ENCODE measurements around the gene SMIM33.

SMIM33 gene

DNA sequence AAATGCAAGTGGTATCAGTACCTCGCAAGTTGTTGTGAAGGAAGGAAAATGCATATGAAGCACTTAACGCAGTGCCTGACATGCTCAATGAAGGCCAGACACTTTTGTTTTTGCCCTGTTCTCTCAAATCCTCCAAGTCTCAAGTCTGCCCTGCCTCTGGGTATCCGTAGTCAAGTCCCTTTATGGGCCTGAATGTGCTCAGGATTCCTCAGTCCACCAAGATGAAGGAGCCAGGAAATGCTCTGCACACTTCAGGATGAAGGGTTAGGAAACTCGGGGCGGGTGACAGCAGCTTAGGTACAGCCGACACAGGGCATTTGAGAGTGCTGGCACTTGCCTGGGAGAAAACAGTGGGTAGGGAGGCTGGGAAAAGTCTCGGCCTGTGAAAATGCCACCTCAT, 9.6 kb upstream of the SMIM33 start:
- H3K4me3 ChIP-seq (ENCODE audit: control insufficient read depth, low read depth, low read length), result no peak overlapping the region
- TF ChIP-seq, protein P1, sequence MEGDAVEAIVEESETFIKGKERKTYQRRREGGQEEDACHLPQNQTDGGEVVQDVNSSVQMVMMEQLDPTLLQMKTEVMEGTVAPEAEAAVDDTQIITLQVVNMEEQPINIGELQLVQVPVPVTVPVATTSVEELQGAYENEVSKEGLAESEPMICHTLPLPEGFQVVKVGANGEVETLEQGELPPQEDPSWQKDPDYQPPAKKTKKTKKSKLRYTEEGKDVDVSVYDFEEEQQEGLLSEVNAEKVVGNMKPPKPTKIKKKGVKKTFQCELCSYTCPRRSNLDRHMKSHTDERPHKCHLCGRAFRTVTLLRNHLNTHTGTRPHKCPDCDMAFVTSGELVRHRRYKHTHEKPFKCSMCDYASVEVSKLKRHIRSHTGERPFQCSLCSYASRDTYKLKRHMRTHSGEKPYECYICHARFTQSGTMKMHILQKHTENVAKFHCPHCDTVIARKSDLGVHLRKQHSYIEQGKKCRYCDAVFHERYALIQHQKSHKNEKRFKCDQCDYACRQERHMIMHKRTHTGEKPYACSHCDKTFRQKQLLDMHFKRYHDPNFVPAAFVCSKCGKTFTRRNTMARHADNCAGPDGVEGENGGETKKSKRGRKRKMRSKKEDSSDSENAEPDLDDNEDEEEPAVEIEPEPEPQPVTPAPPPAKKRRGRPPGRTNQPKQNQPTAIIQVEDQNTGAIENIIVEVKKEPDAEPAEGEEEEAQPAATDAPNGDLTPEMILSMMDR (conservative IDR thresholded peaks at IDR 0.05; ENCODE audit: control insufficient read depth, insufficient read depth, low read depth, low read length), result no peak
- no peak for DNase-seq (ENCODE audit: low read depth)

DNA sequence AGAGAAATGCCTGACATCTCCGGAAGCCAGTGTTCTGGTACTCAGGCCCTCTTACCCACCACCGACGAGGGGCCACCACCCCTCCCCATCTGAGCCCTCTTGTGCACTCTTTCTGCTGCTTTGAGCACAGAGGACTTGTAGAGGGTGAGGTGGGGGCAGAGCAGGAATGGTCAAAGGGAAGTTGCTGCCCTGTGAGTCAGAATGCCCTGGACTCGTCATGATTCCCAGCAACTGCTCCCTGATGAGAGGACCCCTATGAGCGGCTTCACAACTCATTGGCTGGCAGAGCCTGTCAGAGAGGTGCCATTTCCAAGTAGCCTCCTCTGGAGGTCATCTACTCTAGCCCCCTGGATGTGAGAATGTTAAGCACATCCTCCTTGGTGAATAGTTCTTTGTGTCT, 9.1 kb upstream of the SMIM33 start:
- TF ChIP-seq, protein P1 (conservative IDR thresholded peaks at IDR 0.05; ENCODE audit: control insufficient read depth, insufficient read depth, low read depth, low read length), result no peak
- peak; percentile 69 for DNase-seq (ENCODE audit: low read depth)
- no peak overlapping the region for H3K4me3 ChIP-seq (ENCODE audit: control insufficient read depth, low read depth, low read length)

DNA sequence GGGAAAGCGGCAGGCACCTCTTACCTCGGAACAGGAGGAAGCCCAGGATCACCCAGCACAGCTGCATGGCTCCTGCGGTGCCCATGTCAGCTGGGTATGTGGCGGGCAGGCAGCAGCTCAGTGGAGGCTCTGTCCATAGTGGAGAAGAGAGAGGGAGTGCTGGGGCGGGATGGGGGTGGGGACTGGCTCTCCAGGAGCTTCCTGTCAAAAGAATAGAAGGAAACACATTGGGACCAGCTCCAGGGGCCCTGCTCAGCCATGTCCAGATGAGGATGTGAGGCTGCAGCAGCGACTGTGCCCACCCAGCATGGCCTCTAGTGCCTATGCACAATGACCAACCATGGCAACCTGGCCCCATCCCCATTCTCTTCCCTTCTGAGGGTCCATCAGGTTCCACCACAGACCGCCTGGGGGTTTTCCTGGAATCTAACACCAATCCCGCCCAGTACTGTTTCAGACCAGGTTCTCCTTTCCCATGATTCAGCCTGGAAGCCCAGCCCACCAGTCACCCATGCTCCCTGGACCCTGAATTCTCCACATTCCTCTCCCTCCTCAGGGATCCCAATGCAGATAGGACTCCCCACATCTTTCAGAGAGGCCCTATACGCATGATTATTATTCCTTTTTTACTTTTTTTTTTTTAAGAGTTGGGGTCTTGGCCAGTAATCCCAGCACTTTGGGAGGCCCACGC, 8.1 kb upstream of the SMIM33 start, which contains the start of gene ECSCR:
ECSCR (minus strand) TSS at position 158 of the 691 bp plus-strand sequence; CDS start at position 85, 73 bp downstream.
- no peak within 1 kb of the TSS for H3K4me3 ChIP-seq (ENCODE audit: control insufficient read depth, low read depth, low read length)
- TF ChIP-seq, protein P1 (conservative IDR thresholded peaks at IDR 0.05; ENCODE audit: control insufficient read depth, insufficient read depth, low read depth, low read length), result no peak
- no peak for DNase-seq (ENCODE audit: low read depth)

DNA sequence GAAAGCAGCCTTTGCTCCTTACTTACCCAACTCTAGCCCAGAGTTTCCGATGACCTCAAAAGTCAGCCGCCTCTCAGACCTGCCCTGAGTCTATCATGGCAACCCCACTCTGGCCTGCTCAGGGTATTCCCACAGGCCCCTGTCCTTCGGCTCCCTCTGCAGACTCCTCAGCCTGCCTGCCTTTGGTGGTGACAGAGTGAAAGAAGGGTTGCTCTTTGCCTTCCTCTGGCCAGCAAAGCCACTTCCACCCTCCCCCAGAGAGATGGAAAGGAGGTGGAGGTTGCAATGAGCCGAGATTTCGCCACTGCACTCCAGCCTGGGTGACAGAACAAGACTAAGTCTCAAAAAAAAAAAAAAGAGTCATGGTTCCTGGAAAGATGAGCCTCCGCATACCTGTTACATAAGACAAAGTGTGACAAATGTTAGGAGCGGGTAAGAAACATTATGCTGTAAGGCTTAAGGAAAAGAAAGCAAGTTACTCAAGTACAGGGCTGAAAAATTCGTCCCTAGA, 2.3 kb upstream of the SMIM33 start:
- TF ChIP-seq, protein P1 (conservative IDR thresholded peaks at IDR 0.05; ENCODE audit: control insufficient read depth, insufficient read depth, low read depth, low read length), result no peak
- H3K4me3 ChIP-seq (ENCODE audit: control insufficient read depth, low read depth, low read length), result no peak overlapping the region
- DNase-seq (ENCODE audit: low read depth), result peak; percentile 40

DNA sequence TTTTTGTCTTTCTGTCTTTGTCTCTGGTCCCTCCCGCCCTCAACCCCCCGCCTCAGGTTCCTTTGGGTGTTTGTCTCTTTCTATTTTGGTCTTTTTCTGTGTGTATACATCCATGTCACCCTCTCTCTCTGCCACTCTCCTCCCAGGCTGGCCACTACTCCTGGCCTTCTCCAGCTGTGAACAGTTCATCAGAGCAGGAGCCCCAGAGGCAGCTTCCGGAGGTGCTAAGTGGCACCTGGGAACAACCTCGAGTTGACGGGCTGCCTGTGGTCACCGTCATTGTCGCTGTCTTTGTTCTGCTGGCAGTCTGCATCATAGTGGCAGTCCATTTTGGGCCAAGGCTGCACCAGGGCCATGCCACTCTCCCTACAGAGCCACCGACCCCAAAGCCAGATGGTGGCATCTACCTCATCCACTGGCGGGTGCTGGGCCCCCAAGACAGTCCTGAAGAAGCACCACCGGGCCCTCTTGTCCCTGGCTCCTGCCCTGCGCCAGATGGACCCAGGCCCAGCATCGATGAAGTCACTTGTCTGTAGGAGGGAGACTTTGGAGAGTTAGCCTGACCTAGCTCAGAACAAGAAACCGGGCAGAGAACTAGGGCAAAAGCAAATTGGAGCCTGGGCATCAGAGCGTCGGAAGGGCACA, 1.7 kb downstream of the SMIM33 start:
- TF ChIP-seq, protein P1 (conservative IDR thresholded peaks at IDR 0.05; ENCODE audit: control insufficient read depth, insufficient read depth, low read depth, low read length), result no peak
- H3K4me3 ChIP-seq (ENCODE audit: control insufficient read depth, low read depth, low read length), result no peak overlapping the region
- DNase-seq (ENCODE audit: low read depth), result no peak

DNA sequence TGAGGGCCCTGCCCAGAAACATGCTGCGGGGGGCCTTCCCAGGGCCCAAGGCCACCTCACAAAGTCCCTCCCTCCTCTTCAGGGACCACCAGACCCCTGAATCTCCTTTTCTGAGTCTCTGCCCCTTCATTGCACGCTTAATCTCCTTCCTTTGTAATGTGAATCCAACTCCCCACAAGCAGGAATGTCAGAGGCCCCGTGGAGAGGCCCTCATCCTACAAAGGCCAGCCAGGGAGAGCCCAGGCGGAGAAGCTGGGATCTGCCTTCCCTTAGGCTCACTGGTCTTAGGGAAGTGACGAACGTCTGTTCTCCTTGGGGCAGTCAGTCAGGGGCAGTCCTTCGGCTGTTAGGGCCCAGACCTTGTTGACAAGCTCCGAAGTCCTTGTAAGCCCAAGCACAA, 2.3 kb downstream of the SMIM33 start:
- TF ChIP-seq, protein P1 (conservative IDR thresholded peaks at IDR 0.05; ENCODE audit: control insufficient read depth, insufficient read depth, low read depth, low read length), result no peak
- H3K4me3 ChIP-seq (ENCODE audit: control insufficient read depth, low read depth, low read length), result no peak overlapping the region

More for the DNA sequence above, 2.3 kb downstream of the SMIM33 start:
- no peak for DNase-seq (ENCODE audit: low read depth)

Data from fibroblast of mammary gland (primary cell).